ENCODE results near the gene NKAIN2.

- TF ChIP-seq CTCF (optimal IDR thresholded peaks at IDR 0.05 in 1 of 3, IDR thresholded peaks at IDR 0.05 in 1 of 3, conservative IDR thresholded peaks at IDR 0.05 in 1 of 3; ENCODE audit: extremely low read depth in 1 of 3, insufficient read depth in 2 of 3, low read length in 3 of 3) (no peak), EZH2 (IDR thresholded peaks at IDR 0.05; ENCODE audit: low read length) (no peak)
Measured at GRCh38 chr6:124269733-124270132, 466.1 kb downstream of the NKAIN2 start.
